NCI-H1092 treated with DMSO at 0.1 percent for 48 hours (cell line): ENCODE data around the gene TREML4.
"Not testable (repeated sequence)": the region's sequence is repeated elsewhere in the genome, so short reads cannot be mapped to it uniquely, and the experiment has no call there.

Experiments used
- DNase-seq: peaks from one replicate; lab custom pipeline; 2025; lab: John Stamatoyannopoulos, UW

TREML4 gene

DNA sequence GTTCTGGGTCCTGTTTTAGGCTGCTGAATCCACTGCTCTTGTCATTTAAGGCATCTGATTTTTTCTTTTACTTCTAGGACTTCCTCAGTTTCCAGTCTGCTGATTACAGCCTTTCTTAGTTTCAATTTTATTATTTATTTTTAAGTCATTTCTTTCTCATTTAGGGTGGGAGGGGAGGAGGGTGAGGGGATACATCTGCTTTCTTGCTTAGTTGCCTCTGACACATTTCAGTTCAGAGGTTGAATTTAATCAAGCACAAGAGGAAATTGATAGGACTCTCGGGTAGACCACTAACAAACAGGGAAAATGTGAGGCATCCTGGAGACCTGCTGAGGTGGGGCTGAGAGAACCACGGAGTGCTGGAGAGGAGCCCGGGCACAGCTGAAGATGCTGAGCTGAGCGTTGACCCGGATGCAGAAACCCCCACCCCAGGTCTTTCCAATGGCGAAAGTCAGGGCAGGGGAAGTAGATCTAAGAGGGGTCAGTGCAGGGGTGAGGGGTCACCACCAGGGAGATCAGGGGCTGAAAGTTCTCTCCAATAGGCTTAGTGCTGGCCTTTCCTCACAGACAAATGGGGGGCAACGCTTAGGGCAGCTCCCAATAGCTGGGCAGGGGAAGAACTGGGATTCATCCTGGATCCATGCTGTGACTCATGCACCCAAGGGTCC is 19.6 kb upstream of the TREML4 start:
- DNase-seq, result no peak

DNA sequence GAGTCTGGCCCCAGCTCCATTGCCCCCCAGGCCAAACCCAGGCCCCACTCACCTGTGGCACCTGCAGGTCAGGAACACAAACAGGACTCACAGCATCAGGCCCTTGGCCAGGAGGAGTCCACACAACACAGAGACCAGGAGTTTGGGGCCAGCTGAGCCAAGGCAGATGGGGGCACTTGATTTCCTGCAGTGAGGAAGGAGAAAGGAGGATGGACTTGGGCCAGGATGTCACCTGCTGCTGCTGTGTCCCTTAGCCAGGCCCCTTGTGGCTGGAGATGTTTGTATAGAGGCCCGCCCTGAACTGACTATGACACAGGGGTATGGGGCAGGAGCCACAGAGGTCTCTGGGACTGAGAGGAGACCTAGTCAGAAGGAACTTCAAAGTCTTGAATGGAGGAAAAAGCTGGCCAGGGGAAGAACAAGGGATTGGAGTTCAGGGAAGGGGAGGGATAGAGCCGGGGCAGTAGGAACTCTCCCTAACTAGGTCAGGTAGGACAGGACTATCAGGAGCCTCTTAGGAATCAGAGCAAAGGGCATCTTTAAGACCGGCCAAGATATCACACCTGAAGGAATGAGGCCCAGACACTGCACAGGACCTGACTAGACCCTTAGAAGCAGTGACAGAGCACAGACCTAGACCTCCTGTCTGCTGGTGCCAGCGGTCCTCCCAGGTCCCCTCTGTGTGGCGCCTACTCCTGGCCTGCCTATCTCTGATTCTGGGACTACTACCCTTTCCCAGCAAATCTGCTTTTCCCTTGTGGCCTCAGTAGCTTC is 18.4 kb upstream of the TREML4 start:
- DNase-seq, result no peak

DNA sequence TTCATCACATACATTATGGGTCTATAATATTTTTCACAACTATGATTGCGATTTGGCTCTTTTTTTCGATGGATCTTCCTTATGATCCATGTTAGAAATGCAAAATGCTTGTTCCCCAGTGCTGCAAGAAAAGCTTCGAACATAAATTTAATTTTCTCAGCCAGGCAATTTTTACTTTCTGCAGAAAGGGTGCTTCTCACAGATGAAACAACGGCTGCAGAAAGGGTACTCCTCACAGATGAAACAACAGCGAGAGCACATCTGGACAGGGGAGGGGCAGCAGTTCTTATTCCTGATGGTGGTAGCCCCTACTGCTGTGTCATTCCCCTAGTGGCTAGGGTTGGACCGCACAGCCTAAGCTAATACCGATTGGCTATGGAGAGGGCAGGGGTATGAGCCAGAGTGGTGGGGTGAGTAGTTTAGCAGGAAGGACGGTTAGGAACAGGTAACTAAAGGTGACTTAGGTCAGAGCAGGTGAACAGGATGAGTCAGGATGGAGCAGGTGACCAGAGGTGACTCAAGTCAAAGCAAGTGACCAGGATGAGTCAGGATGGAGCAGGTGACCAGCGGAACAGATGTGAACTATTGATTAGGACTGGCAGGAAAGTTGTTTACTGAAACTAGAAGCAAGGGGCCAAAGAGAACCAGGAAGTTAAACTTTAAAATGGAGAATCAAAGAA is 13.4 kb upstream of the TREML4 start:
- DNase-seq, result no peak

DNA sequence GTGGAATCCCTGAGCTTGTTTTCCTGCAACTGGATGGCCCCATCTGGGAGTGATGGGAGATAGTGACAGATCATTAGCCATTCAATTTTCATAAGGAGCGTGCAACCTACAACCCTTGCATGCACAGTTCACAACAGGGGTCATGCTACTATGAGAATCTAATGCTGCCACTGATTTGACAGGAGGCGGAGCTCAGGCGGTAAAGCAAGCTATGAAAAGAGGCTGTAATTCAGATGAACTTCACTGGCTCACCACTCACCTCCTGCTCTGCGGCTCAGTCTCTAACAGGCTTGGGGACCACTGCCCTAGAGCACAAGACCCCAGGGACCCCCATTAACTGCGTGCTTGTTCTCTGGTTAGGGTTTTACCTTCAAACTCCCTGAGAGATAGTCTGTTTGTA is 12.4 kb upstream of the TREML4 start:
- DNase-seq, result no peak

DNA sequence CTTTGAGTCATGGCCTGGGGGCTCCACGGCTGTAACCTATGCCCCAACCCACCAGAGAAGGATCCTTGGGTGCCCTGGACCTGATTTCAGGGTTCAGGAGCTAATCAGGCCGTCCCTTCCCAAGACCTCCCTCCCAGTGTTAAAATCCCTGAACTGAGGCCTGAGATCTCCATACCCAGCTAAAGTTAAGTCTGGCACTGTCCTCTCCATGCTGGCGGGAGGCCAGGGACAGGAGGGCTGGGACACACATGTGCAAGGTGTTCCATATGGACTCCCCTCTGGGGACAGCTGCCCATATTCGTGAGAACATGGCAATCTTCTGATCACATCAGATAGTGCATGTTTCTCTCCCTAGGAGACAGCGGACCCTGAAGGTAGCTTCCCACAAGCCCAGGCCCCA is 11.5 kb upstream of the TREML4 start:
- no peak for DNase-seq

DNA sequence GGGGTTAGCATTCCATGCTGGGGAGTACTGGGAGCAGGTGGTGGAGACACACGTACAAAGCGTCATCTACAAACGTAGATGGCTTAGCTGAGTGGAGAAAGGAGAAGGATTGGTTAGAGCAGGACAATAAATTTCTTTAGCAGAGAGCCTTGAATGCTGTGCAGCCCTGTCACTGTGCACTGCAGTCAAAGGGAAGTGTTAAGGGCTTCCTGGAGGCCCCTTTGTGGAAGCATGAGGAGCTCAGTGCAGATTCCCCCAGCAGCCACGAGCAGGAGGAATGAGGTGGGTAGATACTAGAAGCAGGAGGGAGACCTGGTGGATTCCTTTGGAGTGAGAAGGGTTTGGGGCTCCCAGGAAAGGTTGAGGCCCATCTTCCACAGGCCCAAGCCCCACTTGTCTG is 6.1 kb upstream of the TREML4 start:
- no peak for DNase-seq

DNA sequence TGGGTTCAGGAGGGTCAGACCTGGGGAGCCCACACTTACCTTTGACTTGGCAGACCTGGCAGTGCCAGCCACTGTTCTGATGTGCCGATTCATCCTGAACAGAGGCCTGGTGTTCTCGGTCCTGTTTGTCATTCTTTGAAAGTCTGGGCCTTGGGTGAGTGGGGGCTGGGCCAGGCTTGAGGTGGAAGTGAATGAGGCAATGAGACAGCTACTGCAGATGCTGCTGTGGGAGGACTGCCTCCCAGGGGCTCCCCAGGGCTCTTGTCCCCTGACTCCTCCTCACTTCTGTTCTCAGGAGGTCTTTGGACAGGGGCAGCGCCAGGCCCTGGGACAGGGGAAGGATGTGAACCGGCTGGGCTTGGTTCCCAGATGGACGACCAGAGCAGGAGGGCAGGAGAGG is 5.6 kb upstream of the TREML4 start:
- DNase-seq, result no peak

DNA sequence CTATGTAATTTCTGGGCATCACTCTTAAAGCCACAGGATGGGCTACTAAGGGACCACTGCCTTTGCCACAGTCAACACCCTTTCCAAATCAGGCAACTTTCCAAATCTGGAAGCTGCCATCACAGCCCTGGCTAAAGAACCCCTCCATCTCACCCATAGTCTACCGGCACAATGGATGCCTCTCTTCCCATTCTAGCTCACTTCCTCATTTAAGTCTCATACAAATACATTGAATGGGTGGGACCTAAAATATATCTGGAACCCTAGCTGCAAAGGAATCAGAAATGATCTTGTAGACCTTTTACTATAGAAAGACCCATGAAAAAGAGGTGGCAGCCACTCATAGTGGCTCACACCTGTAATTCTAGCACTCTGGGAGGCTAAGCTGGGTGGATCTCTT is 3.3 kb upstream of the TREML4 start:
- DNase-seq, result no peak

DNA sequence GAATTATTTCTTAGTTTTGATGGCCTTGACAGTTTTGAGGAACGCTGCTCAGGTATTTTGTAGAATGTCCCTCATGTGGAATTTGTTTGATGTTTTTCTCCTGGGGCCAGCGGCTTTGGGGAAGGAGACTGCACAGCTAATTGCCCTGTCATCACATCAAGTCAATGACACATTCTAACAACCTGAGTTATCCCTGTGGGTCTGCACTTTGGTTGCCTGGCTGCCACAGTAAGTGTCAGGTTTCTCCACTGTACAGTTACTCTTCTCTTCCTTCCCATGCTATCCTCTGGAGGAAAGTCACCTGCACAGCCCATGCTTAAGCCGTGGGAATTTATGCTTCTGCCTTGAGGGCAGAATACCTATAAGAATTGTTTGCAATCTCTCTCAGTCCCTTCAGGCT is 1.4 kb upstream of the TREML4 start:
- DNase-seq, result no peak

DNA sequence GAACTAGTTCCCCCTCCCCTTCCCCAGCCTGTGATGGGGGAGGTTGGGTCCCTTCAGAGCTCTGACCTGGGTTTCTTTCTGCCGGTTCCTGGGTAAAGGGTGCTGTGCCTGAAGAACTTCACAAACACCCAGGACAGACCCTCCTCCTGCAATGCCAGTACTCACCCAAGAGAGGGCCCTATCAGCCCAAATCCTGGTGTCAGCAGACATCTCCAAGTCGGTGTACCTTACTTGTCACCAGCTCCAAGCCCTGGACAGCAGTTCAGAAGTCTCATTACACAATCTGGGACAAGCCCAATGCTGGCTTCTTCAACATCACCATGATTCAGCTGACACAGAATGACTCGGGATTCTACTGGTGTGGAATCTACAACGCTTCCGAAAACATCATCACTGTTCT is 467 bp downstream of the TREML4 start:
- DNase-seq, result no peak

DNA sequence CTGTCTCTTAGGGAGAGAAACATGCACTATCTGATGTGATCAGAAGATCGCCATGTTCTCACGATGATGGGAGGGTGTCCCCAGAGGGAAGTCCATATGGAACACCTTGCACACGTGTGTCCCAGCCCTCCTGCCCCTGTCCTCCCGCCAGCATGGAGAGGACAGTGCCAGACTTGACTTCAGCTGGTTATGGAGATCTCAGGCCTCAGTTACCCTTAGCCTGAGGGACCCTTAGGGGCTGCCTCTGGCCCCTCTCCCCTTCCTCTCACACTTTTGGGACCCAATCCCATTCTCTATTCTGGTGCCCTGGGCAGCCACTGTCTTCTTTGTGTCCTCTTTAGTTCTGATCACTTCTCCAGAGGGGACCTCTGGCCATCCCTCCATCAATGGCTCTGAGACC is 1.6 kb downstream of the TREML4 start:
- DNase-seq, result no peak

DNA sequence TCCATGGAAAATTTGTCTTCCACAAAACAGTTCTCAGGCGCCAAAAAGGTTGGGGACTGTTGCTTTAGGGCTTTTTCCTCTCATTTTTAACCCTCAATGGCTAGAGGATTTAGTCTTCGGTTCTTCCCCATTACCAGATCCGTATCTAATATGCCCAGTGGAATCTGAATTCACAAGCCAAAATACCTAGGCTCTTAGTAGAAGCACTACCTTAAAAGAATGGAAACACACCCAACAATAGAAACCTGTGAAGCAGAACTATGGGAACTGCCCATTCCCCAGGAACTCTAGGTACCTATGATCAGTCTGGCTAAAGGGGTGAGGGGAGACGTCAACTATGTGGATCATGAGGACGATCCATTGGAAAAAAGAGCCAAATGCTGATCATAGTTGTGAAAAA is 3.1 kb downstream of the TREML4 start:
- no peak for DNase-seq

DNA sequence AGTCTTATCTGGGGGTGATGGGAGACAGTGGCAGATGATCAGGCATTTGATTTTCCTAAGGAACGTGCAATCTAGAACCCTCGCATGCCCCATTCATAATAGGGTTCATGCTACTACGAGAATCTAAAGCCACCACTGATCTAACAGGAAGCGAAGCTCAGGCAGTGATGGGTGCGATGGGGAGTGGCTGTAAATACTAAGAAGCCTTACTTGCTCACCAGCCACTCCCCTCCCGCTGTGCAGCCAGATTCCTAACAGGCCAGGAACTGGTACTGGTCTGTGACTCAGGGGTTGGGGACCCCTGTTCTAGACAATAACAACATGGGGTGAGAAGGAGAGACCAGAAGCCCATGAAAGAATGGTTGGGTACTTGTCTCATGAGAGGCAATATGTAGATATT is 4.5 kb downstream of the TREML4 start:
- DNase-seq, result no peak

DNA sequence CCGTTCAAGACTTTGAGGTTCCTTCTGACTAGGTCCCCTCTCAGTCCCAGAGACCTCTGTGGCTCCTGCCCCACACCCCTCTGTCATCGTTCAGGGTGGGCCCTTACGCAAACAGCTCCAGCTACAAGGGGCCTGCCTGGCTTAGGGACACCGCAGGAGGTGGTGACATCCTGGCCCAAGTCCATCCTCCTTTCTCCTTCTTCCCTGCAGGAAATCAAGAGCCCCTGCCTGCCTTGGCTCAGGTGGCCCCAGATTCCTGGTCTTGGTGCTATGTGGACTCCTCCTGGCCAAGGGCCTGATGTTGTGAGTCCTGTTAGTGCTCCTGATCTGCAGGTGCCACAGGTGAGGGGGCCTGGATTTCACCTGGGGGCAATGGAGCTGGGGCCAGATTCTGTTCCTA is 8.1 kb downstream of the TREML4 start:
- DNase-seq, result no peak

DNA sequence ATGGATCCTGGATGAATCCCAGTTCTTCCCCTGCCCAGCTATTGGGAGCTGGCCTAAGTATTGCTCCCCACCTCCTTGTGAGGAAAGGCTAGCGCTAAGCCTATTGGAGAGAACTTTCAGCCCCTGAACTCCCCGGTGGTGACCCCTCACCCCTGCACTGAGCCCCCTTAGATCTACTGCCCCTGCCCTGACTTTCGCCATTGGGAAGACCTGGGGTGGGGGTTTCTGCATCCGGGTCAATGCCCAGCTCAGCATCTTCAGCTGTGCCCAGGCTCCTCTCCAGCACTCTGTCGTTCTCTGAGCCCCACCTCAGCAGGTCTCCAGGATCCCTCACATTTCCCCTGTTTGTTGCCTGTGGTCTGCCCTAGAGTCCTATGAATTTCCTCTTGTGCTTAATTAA is 9.0 kb downstream of the TREML4 start:
- DNase-seq, result no peak

DNA sequence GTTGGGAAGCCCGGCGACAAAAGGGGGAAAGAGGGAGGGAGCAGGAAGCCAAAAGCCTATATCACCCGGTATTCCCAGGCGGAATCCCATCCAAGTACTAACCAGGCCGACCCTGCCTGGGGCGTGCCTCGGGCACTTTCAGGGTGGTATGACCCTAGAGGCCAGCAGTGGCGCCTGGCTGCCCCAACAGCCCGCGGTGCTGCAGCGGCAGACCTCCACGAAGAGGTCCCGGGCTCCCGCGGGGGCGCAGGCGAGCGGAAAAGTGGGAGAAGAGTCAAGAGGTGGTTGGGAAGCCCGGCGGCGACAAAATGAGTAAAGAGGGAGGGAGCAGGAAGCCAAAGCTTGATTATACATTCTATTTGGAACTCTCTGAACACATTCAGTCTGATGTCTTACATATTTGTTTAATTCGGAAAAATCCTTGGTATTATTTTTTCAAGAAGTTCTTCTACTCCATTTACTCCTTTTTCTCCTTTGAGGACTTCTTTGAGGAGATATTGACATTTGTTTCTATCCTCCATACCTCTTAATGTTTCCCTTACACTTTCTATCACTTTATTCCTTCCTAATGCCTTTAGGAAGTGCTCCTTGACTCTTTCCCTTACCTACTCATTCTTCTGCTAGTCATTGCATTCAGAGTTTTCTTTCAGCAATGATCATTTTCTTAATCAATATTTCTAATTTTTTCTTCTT is 11.5 kb downstream of the TREML4 start:
- no peak for DNase-seq

DNA sequence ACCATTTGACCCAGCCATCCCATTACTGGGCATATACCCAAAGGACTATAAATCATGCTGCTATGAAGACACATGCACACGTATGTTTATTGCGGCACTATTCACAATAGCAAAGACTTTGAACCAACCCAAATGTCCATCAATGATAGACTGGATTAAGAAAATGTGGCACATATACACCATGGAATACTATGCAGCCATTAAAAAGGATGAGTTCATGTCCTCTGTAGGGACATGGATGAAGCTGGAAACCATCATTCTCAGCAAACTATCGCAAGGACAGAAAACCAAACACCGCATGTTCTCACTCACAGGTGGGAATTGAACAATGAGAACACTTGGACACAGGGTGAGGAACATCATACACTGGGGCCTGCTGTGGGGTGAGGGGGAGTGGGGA is 18.4 kb downstream of the TREML4 start:
- not testable (repeated sequence) for DNase-seq

DNA sequence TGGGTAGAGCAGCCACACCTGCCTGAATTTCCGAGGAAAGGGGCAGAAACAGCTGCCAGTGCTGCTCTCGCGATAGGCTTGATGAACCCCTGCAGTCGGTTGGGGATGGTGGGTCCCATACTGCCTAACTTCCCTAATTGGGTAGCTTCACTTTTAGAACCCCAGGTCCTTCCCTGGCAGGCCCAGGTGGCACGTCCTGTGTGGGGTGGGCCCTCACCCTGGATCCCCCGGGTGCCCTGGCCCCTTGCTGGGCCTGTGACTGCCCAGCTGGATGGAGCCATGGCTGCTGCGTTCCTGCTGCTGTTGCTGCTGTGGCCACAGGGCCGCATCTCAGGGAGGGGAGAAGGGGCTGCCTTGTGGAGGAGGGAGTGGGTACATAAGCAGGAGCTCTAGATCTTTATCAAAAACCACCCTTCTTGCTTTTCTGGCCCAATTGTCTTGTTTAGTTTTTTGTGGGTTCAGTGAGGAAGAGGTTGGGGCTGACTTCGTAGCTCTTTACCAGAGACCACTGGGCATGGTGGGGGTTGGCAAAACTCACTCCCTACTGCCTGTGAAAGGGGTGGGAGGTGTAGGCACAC is 19.2 kb downstream of the TREML4 start:
- DNase-seq, result no peak

DNA sequence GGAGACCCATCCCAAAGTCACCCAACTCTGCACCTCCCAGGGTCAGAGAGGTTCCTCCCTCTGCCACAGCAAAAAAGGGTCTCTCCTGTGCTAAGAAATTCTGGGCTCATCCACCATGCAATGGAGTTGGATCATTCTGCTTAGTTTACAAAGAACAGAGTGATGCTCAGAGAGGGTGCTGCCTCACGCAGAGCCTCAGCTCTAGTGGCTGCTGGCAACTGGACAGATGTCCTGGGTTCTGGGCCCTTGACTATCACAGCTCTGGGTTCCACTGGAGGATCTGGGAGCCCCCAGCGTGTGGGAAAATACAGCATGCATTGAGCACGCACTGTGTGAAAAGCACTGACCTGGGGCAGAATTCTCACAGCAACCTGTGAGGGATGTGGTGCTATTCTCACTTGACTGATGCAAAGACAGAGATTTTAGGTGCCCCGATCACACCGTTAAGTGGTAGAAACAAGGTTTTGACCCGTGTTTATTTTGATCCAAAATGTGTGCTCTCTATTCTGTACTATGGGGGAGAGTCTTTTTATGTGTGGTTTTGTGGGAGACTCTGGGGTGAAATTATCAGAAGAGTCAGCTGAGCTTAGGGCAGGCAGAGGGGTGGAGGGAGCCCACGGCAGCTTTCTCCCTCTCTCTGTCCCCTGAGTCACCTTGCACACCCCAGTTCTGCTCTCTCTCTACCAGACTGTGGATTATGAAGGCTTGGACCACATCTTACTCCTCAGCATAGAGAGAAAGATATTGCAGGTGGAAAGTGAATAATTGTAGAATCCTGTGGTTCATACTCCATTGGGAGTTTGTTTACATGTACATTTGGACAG is 19.9 kb downstream of the TREML4 start:
- DNase-seq, result no peak

DNA sequence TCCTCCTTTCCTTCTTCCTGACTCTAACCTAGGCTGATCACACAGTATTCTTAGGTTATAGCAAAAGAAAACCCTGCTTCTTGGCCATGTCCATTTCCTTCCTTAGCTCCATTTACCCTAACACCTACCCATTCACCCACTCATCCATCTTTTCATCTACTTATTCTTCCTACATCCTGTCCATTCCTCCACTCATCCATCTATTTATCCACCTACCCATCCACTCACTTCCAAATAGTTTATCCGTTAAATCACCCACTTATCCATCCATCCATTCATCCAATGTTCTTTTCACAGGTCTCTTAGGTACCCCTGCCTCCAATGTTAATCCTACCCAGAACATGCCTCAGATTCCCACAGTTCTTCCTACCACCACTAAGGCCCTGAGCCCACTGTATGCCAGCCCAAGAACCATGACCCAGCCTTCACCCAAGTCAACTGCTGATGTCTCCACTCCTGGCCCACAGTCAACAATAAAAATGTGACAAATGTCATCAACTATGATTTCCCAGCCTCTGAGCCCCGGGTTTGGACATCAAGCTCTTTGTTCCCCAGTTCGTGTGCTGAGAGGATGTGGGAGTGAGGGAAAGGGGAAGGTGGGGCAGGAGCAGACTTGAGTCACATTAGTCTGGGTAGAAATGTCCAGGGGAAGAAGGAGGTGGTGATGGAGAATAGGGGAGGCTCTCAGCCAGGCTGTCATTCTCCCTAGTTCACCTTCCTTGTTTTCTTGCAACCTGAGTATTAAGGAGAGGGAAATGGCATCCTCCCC is 24.4 kb downstream of the TREML4 start:
- DNase-seq, result no peak

DNA sequence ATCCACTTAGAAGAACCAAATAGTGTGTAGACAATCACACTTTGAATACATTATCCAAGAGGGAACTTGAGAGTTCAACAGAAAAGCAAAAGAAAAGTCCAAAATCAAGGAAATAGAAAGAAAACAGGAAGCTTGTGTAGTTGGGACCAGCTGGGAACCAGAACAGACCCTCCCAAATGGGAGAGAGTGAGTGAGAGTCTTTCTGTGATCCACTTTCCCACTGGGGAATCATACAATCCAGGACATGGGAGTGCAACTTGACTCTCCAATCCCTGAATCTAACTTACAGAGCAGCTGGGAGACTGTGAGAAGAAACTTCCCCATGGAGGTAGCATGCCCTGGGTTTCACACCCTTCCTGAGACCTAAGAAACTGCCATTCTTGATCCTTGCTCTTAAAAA is 27.0 kb downstream of the TREML4 start:
- no peak for DNase-seq
